Measurements from ENCODE around the gene TMEM51.

GRCh38 chr1:15110867-15111230 lies 42.7 kb upstream of the TMEM51 start:
- TF ChIP-seq CTCF (IDR thresholded peaks at IDR 0.05) (no peak), EZH2 (IDR thresholded peaks at IDR 0.05; ENCODE audit: borderline replicate concordance, insufficient read depth, low read depth, low read length, poor library complexity, severe bottlenecking) (no peak)
